IPS DF 4.7 (cell line): ENCODE results near the gene STK11IP.

Source experiments
- DNase-seq: peaks from one replicate; pipeline ENCODE4 v3.0.0-alpha.2; 2013; ENCODE audit warnings: low spot score; ENCODE audit errors: extremely low read depth

The STK11IP gene

DNA sequence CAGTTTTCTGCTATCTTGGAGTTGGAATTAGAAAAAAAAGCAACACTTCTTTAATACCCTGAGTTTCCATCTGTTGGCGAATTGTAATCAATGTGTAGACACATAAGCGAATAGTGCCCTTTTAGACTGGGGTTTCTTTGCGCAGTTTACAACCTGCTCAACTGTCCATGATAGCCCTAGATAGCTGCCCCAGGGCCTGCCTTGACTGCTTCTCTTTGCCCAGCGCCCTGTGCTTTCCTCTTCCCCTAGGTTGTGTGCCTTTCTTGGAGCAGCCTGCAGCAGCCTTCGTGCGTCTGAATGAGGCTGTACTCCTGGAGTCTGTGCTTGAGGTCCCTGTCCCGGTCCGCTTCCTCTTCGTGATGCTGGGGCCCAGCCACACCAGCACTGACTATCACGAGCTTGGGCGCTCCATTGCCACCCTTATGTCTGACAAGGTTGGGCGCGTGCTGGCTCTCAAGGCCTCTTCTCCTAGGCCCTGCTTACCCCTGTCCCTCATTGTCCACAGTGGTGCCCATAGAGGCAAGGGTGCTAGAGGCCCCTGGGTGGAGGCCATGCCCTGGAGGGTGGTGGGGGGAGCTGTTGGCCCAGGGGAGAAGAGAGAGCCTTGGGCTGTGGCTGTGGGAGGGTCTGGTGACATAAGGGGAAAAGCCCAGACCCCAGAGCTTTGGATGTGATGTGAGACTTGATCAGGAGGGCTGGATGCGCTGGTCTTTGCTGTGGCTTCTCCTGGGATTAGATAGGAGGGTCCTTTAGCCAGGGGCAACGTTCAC, 36.7 kb downstream of the STK11IP start:
- no peak for DNase-seq

DNA sequence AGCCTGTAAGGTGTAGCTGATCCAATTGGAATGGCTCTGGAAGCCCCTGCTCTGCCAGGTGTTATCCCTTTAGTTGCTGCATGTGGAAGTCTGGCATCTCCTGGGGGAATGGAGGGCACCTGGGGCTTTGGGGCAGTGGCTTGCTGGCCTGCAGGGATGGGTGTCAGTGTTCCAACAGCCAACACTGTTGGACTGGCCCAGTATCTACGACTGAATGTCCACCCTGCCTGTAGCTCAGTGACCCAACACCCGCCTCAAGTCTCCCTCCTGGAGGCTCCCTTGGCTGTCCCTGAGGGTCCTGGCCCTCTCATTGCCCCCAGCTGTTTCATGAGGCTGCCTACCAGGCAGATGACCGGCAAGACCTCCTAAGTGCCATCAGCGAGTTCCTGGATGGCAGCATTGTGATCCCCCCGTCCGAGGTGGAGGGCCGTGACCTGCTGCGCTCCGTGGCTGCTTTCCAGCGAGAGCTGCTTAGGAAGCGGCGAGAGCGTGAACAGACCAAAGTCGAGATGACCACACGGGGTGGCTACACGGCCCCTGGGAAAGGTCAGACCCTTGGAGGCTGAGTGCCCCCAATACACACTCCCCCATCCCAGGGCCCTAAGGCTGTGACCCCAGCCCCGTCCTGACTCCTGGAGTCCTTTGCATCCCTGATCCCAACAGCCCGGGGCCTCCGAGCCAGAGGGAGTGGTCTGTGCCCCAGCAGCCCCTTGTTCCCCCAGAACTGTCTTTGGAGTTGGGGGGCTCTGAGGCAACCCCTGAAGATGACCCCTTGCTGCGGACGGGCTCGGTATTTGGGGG, 37.5 kb downstream of the STK11IP start:
- no peak for DNase-seq

DNA sequence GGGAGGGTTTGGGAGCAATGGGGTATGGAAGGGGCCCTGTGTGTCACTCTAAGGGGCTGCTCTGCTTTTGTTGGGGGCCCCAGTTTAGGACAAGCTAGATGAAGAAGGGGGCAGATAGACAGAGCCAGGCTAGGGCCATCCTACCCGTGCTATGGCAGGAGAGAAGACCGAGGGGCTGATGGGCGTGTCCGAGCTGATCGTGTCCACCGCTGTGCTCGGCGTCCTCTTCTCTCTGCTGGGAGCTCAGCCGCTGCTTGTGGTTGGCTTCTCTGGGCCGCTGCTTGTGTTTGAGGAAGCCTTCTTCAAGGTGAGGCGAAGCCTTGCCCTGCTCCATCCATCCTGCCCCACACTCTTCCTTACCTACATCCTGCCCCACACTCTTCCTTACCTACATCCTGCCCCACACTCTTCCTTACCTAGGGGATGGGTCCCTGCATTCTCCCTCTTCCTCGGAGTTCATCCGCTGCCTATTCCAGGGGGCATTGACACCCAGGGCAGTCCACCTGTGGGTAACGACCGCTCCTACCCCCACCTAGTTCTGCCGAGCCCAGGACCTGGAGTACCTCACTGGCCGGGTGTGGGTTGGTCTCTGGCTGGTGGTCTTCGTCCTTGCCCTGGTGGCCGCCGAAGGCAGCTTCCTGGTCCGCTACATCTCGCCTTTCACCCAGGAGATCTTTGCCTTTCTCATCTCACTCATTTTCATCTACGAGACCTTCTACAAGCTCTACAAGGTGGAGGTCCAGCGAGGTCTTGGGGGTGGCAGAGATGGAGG, 38.7 kb downstream of the STK11IP start:
- no peak for DNase-seq

DNA sequence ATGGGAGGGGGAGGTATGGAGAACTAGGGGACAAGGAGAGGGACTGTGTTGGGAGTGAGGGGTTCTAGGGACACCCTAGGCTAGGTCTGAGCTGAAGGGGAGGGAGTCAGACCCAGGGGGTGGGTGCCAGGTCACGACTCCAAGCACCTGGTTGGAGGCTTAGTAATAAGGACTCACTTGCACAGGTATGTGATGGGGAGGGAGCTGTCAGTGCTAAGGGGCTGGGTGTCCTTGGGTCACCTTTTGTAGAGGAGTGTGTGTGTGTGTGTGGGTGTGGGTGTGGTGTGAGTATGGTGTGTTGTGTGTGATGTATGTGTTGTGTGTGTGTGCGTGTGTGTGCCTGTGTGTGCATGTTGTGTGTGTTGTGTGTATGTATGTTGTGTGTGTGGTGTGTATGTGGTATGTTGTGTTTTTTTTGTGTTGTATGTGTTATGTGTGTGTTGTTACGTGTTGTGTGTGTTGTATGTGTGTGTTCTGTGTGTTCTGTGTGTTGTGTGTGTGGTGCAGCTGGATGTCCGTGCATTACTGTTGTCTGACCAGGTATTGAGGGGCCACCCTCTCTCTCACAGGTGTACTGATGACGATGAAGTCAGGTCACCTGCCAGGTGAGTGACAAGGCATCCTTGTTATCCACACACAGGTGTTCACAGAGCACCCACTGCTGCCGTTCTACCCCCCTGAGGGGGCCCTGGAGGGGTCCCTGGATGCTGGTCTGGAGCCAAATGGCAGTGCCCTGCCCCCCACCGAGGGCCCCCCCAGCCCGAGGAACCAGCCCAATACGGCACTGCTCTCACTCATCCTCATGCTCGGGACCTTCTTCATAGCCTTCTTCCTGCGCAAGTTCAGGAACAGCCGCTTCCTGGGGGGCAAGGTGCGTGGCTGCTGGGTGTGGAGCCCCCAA, 39.5 kb downstream of the STK11IP start:
- DNase-seq: no peak

DNA sequence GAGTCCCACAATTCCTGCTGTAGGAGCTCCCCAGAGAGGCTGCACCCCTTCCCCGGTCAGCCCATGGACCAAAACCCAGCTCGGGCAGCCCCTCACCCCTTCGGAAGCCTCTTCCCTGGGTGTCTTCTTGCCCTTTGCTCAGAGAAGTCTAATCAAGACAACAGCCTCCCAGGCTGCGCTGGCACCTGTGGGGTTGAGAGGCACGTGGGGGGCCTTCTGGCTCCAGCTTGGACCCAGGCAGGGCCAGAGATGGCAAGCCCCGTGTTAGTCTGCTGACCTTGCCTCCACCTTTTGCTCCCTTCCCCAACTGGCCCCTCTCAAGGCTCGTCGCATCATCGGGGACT, 40.2 kb downstream of the STK11IP start:
- no peak for DNase-seq

DNA sequence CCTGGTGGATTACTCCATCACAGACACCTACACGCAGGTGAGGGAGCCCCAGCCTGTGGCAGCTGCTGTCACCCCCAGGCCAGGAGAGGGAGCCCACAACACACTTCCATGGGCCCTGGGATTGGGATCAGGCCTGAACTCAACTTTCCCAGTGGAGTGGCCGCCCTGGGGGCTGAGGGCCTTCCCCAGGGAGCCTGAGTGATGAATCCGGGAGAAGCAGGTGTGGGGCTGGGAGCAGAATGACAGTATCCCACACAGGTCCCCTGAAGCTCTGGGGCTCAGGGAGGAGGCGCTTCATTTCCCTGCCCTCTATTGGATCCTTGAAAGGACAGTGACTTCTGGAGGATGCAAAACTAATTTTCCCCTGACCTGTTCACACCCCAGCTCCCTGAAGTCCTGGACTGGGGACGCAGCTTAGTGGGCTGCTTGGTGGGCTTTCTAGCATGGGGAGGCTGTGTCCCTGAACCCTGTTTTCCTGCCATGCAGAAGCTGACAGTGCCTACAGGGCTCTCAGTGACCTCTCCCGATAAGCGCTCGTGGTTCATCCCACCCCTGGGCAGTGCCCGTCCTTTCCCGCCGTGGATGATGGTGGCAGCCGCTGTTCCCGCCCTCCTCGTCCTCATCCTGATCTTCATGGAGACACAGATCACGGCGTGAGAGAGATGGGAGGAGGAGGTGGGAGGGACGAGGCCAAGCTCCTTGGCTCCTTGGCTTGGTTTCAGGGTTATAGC, 40.7 kb downstream of the STK11IP start:
- DNase-seq: no peak

DNA sequence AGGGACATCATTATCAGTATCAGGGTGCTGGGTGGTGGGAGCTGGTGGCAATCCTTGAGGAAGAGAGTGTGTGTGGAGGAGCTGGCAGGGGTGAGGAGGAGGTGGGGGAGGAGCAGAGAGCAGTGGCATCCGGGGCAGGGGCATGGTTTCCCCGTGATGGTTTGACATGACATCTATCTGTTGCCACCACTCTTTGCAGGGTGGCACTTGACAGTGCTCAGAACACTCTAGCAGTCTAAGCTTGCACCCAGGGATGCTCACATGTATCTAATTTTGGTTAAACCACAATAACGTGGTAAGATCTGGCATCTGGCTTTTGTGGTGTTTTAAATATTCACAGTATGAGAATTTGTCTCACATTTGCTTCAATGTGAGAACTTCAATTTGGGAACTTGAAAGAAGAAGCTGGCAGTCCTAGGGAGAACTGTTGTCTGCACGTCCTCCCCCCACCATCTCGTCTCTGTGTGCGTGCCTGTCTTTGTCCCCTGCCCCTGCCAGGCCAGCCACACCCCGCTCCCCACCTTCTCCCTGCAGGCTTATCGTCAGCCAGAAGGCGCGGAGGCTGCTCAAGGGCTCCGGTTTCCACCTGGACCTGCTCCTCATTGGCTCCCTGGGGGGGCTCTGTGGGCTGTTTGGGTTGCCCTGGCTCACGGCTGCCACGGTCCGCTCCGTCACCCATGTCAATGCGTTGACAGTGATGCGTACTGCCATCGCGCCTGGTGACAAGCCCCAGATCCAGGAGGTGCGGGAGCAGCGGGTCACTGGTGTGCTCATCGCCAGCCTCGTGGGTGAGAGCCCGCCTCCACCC, 41.5 kb downstream of the STK11IP start:
- no peak for DNase-seq

DNA sequence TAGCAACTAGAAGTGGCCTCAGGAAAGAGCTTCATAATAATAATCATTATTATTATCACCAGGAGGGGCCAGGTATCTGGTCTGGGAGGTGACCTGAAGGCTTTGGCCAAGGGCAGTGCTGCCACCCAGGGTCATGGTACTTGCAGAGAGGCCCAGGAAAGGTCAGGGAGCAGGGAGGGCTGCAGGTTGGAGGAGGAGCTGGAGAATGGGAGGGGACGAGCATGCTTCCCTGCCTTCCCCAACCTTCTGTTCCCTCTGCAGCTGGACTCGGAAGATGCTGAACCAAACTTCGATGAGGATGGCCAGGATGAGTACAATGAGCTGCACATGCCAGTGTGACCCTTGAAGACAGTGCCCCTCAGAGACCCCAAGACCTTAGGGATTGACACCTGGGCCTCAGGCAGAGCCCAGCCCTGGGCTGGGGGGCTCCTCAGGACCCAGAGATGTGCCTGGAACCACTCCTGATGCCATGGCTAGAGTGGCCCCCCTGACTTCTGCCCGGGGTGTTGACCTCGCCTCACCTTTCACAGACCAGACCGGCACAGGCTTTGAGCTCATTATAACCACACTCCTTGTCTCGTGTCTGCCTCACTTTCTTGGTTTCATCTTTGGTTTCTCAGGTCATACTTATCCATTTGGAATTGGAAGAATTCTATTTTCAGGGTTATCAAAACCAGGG, 43.9 kb downstream of the STK11IP start:
- no peak for DNase-seq

DNA sequence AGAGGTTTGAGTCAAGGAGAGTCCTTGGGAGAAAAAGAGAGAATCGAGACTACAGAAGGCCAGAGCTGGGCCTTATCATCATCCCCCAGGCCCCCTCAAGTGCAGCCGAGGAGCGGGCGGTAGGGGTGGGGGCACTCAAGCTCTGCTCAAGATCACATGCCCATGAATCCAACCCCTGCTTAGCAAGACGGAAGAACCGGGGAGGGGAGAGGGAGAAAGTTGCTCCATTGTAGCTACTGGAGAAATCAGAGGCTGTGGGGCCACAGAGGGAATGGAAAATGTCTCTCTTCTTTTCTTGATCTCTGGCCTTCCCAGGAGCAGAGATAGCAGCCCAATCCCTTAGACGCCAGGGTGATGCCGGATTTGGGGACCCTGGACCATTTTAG, 44.4 kb downstream of the STK11IP start:
- DNase-seq: no peak

DNA sequence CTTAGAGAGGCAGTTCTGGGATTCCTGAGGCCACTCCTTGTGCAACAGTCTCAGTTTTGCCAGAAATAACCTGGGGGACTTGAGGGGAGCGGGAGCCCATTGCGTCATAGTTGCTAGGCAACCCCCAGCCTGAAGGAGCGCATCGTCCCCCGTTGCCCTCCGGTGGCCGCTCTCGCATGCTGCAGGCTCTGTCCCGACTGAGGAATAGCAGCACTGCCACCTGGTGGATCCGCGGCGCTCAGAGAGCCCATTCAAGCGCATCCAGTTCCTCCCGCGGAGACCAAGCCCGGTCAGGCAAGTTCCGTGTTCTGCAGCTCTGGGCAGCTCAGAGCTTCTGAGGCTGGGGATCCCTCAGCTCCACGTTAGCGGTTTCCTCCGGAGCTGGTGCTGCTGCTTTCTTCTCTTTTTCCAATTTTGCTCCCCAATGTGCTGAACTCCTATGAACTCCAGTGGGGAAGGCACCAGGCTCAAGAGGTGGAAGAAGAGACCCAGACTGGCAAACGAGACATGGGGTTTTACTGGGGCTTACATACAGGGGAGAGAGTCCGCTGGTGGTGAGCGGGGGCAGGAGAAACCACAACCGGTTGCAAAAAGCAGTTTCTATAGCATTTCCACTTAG, 44.9 kb downstream of the STK11IP start:
- DNase-seq: peak; percentile 94

DNA sequence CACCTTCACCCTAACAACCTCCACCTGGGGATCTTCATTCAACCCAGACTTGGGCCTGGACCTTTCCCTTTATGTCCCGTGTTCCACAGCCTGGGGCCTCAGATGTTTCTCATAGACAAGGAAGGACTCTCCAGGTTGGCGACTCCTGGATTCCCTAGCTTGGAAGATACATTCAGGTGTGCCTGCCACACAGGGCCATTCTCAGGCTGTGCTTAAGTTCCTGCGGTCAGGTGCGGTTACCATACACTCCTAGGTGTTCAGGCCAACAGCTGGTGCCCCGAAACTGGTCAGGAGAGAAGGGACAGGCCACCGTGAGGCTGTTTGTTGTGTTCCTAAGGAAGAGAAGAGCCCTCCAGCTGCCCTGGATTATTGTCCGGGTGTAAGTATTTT, 45.4 kb downstream of the STK11IP start:
- no peak for DNase-seq

DNA sequence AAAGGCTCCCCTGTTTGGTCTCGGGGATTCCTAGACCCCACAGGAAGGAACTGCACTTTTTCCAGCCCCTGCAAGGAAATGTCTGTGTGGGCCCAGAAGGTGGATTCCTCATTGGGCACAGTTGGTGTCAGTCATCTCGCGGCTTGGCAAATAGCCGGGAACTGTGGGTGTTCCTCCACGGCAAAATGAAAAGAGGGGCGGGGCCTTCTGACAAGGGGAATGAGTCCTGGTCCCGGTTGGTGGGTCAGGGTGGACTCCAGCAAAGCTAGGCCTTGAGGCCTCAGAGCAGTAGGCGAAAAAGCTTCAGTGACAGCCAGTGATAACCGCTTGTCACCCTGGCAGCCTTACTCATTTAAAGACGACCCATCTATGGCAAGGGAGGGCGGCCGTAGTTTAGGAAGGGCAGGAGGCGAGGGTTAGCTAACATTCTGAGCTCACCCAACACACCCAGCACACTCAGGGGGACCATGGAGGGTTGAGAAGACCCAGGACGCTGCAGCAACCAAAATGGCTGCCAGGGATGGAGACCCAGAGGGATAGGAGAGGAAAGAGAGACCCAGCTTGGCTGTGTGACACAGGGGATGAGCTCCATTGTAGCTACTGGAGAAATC, 46.2 kb downstream of the STK11IP start:
- DNase-seq: no peak

DNA sequence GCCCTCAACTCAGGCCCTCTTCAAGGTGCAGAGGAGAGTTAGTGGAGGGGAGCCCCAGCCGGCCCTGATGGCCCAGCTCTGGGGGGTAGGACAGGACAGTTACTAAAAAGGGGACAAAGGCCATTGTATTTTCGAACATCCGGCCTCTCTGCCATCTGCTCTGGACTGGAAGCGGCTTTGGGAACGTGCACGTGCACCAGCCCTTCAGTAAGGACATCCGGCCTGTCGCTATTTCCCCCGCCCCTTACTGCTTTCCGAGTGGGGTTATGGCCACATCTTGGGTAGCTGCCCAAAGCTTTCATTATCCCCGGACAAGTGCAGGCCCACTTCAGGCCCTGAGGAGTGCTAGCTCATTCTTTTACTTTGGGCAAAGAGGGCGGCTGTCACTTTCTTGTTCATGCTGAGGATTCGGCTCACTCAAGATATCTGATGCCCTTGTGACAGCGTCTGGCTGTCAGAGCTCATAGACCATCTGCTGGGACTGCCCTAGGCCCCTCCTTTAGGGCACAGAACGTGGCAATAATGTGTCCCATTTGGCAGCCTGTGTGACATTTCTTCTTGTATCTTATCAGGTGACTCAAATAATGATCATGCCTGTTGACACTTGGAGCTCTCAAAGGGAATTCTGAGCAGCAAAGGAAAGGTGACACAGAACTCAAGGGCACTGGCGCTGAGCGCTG, 47.3 kb downstream of the STK11IP start:
- DNase-seq: no peak

DNA sequence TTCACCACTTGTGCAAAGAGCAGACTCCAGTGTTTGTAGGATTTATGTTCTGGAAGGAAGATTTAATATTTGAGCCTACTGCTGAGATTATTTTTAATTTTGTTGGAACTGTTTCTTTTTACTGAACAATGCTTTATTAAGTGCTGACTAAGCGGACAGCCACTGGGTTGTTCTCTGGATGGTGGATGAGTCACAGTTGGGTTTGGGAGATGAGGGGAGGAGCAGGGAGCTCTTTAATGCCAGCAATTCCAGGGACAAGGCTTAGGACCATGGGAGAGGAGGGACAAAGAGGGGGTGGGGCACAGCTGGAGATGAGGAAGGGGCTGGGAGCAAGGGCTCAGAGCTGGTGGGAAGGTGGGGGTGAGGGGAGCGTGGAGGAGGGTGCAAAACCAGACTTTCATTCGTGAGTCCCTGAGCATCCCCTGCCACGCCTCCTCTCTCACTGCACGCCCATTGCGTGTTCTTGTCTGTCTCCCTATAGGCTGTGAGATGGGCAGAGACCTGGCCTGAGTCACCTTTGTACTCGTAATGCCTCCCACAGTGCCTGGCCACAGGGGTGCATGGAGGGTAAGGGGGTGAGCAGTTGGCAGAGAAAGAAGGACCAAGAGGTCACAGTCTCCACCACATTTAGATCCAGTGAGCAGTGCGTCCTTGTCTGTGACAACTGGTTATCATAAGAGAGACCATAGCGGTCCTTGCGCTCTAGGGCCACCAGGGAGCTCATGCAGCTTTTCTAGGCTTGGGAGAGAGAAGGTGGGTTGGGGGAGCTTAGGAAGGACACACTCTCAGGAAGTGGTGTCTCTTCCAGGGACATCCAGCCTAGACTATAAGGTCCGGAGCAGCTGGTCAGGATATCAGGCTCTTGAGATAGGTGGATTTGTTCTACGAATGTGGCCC, 48.2 kb downstream of the STK11IP start:
- DNase-seq: no peak

DNA sequence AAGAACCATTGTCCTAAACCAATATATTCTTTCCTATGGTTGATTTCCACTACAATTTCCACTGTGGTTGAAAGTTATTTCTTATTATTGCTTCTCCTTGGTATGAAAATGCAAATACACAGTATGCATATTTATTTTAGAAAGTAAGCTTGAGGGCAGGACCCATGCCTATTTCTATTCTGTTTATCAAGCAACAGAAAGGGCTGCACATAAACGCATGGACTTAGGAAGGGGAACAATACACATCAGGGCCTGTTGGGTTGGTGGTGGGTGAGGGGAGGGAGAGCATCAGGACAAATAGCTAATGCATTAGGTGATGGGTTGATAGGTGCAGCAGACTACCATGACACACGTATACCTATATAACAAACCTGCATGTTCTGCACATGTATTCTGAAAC, 50.5 kb downstream of the STK11IP start:
- no peak for DNase-seq

DNA sequence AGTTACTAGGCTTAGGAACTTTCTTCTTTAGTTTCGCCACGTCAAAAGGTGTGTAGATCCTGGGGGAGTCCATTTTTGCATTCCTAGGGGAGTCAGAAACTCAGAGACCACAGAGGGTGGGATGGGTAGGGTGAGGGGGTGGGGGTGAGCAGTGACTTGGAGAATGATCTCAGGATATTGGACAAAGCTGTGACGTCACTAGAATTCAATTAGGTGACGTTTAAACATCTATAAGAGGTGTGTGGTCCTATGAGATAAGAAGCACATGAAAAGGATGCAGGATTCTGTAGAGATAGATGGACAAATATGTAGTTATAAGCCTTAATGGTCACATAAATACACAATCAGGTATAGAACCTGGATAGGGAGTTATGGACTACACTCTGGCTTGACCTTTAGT, 51.3 kb downstream of the STK11IP start:
- no peak for DNase-seq
